ENCODE data around the gene MSH6.

GRCh38 chr2:47815764-47816163 is 32.8 kb downstream of the MSH6 start:
- TF ChIP-seq POLR2A (IDR thresholded peaks at IDR 0.05; ENCODE audit: low read length) (no peak), GATA1 (IDR thresholded peaks at IDR 0.05; ENCODE audit: low read depth, low read length) (no peak)

All from erythroblast (primary cell).